UCSD-AML1 (cell line): ENCODE data around the gene MAGEF1.

Experiments
- DNase-seq: peaks from one replicate; lab custom pipeline; 2025; ENCODE audit not compliant: unreplicated experiment; lab: John Stamatoyannopoulos, UW

MAGEF1 gene

DNA sequence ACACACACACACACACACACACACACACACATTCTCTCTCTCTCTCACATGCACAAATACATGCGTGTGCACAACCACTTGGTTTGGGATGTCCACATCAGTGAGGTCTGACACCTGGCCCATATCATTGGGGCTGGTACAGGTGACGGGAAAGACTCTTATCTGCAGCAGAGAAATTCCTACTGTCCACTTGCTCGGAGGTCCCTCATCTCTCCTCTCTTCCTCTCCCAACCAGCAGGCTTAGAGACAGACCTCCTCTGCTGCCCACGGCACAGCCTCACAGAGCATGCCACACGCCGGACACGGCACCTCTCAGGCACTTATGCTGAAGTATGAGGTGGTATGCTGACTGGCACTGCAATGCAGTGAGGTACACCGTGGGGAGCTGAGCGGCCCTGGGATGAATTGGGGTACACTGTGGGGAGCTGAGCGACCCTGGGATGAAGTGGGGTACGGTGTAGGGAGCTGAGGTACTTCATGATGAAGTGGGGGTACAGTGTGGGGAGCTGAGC is 41.7 kb downstream of the MAGEF1 start:
- no peak for DNase-seq

- DNase-seq = no peak
Measured at GRCh38 chr3:184669578-184669977, 42.3 kb downstream of the MAGEF1 start.

DNA sequence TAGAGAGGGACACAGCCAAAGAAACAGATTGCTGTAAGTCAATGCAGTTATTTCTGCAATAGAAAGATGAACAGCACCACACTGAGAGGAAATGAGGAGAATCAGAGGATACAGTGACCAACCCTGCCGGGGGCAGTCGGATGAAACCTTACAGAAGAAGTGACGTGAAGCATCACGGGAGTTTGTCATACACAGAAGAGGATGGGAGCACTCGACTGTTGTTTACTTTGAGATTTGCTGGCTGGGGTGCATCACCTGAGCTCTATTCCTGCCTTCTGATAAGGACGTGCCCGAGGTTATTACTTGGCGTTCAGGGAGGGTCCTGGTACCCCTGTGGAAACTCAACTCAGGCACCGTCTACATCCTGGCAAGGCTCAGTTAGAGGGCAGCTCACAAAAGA is 45.4 kb downstream of the MAGEF1 start:
- DNase-seq = no peak

DNA sequence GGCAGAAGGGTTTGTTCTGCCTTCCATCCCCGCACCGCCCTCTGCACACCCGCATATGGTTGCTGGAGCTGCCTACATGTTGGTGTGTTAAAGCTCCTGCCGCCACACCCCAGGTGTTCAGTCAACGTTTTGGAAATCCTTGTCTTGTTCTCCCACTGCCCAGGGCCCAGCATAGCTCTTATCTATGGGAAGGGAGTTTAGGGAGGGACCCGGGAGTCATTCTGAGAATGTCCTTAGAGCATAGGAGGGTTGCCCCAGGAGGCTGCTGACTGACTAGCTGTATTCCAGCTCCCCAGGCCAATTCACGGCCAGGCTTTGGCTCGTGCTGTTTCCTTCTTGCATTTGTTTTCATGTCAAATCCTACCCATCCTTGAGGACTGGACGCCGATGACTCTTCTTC is 46.8 kb downstream of the MAGEF1 start:
- no peak for DNase-seq

GRCh38 chr3:184663756-184664155 is 48.1 kb downstream of the MAGEF1 start:
- no peak for DNase-seq

- no peak for DNase-seq
Measured at GRCh38 chr3:184663356-184663755, 48.5 kb downstream of the MAGEF1 start.

DNA sequence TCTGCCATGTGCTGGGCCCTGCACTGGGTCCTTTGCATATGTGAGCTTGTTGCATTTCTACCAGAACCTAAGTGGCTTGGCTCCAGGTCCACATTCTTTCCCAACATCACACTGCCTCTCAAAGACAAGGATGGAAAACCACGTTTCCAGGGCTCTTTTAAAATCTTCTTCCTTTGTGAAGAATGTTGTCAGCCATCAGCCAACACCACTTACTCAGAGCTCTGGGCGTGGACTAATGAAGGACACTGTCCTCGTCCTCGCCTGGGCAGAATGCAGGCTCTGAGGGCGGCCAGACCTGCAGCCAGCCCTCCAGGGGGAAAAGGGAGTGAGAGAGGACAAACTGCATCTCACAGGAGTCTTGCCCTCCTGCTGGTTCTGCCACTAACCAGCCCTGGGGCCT is 49.7 kb downstream of the MAGEF1 start:
- no peak for DNase-seq

- DNase-seq = no peak
Measured at GRCh38 chr3:184660931-184661330, 50.9 kb downstream of the MAGEF1 start.
